ENCODE data around the gene MYO1E.

The MYO1E gene

GRCh38 chr15:59276225-59277178 is 96.2 kb downstream of the MYO1E start (continued):
- no peak for TF ChIP-seq GLIS3 (CRISPR knock-in tag; IDR thresholded peaks at IDR 0.05)
- no peak for TF ChIP-seq CSDC2 (CRISPR knock-in tag; IDR thresholded peaks at IDR 0.05)
- no peak for TF ChIP-seq POU6F1 (CRISPR knock-in tag; IDR thresholded peaks at IDR 0.05; ENCODE audit: borderline replicate concordance, low read depth)
- no peak for TF ChIP-seq ZC3H10 (CRISPR knock-in tag; IDR thresholded peaks at IDR 0.05)

- TF ChIP-seq OSR1 (CRISPR knock-in tag; IDR thresholded peaks at IDR 0.05) (no peak), TOX (CRISPR knock-in tag; IDR thresholded peaks at IDR 0.05; ENCODE audit: borderline replicate concordance) (no peak), PPARA (CRISPR knock-in tag; IDR thresholded peaks at IDR 0.05; ENCODE audit: borderline replicate concordance) (no peak), ZFP30 (CRISPR knock-in tag; IDR thresholded peaks at IDR 0.05) (no peak), ZNF565 (CRISPR knock-in tag; conservative IDR thresholded peaks at IDR 0.05; ENCODE audit: low read depth) (no peak), ESRRG (CRISPR knock-in tag; IDR thresholded peaks at IDR 0.05) (no peak), POU6F1 (CRISPR knock-in tag; IDR thresholded peaks at IDR 0.05; ENCODE audit: borderline replicate concordance, low read depth) (no peak), SNAI2 (CRISPR knock-in tag; IDR thresholded peaks at IDR 0.05) (no peak), ZC3H10 (CRISPR knock-in tag; IDR thresholded peaks at IDR 0.05) (no peak), TCF4 (CRISPR knock-in tag; IDR thresholded peaks at IDR 0.05; ENCODE audit: borderline replicate concordance) (no peak), ZNF70 (CRISPR knock-in tag; IDR thresholded peaks at IDR 0.05) (no peak), ISL1 (CRISPR knock-in tag; IDR thresholded peaks at IDR 0.05) (no peak)
- TF ChIP-seq, protein P1, sequence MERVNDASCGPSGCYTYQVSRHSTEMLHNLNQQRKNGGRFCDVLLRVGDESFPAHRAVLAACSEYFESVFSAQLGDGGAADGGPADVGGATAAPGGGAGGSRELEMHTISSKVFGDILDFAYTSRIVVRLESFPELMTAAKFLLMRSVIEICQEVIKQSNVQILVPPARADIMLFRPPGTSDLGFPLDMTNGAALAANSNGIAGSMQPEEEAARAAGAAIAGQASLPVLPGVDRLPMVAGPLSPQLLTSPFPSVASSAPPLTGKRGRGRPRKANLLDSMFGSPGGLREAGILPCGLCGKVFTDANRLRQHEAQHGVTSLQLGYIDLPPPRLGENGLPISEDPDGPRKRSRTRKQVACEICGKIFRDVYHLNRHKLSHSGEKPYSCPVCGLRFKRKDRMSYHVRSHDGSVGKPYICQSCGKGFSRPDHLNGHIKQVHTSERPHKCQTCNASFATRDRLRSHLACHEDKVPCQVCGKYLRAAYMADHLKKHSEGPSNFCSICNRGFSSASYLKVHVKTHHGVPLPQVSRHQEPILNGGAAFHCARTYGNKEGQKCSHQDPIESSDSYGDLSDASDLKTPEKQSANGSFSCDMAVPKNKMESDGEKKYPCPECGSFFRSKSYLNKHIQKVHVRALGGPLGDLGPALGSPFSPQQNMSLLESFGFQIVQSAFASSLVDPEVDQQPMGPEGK (CRISPR knock-in tag; IDR thresholded peaks at IDR 0.05; ENCODE audit: borderline replicate concordance) = no peak
- TF ChIP-seq, protein P2, sequence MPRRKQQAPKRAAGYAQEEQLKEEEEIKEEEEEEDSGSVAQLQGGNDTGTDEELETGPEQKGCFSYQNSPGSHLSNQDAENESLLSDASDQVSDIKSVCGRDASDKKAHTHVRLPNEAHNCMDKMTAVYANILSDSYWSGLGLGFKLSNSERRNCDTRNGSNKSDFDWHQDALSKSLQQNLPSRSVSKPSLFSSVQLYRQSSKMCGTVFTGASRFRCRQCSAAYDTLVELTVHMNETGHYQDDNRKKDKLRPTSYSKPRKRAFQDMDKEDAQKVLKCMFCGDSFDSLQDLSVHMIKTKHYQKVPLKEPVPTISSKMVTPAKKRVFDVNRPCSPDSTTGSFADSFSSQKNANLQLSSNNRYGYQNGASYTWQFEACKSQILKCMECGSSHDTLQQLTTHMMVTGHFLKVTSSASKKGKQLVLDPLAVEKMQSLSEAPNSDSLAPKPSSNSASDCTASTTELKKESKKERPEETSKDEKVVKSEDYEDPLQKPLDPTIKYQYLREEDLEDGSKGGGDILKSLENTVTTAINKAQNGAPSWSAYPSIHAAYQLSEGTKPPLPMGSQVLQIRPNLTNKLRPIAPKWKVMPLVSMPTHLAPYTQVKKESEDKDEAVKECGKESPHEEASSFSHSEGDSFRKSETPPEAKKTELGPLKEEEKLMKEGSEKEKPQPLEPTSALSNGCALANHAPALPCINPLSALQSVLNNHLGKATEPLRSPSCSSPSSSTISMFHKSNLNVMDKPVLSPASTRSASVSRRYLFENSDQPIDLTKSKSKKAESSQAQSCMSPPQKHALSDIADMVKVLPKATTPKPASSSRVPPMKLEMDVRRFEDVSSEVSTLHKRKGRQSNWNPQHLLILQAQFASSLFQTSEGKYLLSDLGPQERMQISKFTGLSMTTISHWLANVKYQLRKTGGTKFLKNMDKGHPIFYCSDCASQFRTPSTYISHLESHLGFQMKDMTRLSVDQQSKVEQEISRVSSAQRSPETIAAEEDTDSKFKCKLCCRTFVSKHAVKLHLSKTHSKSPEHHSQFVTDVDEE (CRISPR knock-in tag; IDR thresholded peaks at IDR 0.05) = no peak
- TF ChIP-seq, protein P3, sequence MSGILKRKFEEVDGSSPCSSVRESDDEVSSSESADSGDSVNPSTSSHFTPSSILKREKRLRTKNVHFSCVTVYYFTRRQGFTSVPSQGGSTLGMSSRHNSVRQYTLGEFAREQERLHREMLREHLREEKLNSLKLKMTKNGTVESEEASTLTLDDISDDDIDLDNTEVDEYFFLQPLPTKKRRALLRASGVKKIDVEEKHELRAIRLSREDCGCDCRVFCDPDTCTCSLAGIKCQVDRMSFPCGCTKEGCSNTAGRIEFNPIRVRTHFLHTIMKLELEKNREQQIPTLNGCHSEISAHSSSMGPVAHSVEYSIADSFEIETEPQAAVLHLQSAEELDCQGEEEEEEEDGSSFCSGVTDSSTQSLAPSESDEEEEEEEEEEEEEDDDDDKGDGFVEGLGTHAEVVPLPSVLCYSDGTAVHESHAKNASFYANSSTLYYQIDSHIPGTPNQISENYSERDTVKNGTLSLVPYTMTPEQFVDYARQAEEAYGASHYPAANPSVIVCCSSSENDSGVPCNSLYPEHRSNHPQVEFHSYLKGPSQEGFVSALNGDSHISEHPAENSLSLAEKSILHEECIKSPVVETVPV (CRISPR knock-in tag; IDR thresholded peaks at IDR 0.05) = no peak
- peak; percentile 52; the same call in 2 of the 3 replicates for ATAC-seq
Measured at GRCh38 chr15:59274126-59274970, 98.3 kb downstream of the MYO1E start.

DNA sequence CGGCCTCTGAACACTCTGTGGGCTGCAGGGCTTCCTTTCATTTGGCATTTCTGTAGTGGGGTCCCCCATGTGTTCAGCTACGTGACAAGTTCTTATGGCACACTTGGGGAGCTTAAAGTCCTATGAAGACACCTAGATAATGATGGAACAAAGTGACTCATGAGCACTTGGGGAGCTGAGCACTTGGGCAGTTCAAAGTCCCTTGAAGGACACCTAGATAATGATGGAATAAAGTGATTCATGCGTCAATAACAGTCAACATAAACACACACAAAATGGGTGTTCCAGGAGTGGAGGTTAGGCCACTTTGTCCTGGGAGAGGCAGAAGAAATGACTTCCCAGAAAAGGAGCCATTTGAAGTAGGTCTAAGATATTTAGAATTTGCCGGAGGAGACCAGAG is 99.4 kb downstream of the MYO1E start:
- no peak for TF ChIP-seq ZNF8 (CRISPR knock-in tag; IDR thresholded peaks at IDR 0.05)
- TF ChIP-seq ARNTL (CRISPR knock-in tag; IDR thresholded peaks at IDR 0.05; ENCODE audit: borderline replicate concordance, low read depth) = no peak
- TF ChIP-seq TCF4 (CRISPR knock-in tag; IDR thresholded peaks at IDR 0.05; ENCODE audit: borderline replicate concordance) = no peak
- TF ChIP-seq, protein P1 (CRISPR knock-in tag; IDR thresholded peaks at IDR 0.05; ENCODE audit: borderline replicate concordance) = no peak
- no peak for TF ChIP-seq SNAI2 (CRISPR knock-in tag; IDR thresholded peaks at IDR 0.05)
- ATAC-seq = no peak
